ENCODE results near the gene FMO5.
A peak's percentile ranks its signal among the peaks of the same experiment; 100 is the strongest.
"Not testable (repeated sequence)": the region's sequence is repeated elsewhere in the genome, so short reads cannot be mapped to it uniquely, and the experiment has no call there.

The FMO5 gene

DNA sequence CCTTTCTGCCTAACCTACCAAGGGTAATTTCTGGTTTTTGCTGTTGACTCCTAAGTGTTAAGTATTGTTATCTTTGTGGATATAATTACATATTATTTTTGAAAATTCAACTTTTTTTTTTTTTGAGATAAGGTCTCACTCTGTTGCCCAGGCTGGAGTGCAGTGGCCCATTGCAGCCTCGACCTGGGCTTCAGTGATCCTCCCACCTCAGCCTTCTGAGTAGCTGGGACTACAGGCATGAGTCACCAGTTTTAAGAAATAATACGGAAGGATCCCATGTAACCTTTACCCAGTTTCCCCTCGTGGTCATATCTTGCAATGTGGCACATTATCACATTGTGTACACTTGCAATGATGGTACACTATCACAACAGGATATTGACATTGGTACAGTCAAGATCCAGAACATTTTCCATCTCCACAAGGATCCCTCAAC lies 20.5 kb upstream of the FMO5 start:
- TF ChIP-seq, protein P1, sequence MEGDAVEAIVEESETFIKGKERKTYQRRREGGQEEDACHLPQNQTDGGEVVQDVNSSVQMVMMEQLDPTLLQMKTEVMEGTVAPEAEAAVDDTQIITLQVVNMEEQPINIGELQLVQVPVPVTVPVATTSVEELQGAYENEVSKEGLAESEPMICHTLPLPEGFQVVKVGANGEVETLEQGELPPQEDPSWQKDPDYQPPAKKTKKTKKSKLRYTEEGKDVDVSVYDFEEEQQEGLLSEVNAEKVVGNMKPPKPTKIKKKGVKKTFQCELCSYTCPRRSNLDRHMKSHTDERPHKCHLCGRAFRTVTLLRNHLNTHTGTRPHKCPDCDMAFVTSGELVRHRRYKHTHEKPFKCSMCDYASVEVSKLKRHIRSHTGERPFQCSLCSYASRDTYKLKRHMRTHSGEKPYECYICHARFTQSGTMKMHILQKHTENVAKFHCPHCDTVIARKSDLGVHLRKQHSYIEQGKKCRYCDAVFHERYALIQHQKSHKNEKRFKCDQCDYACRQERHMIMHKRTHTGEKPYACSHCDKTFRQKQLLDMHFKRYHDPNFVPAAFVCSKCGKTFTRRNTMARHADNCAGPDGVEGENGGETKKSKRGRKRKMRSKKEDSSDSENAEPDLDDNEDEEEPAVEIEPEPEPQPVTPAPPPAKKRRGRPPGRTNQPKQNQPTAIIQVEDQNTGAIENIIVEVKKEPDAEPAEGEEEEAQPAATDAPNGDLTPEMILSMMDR (IDR thresholded peaks at IDR 0.05; ENCODE audit: borderline replicate concordance, insufficient read depth, low read depth, low read length): no peak
- H3K4me3 ChIP-seq (ENCODE audit: low read depth, low read length): no peak overlapping the region

DNA sequence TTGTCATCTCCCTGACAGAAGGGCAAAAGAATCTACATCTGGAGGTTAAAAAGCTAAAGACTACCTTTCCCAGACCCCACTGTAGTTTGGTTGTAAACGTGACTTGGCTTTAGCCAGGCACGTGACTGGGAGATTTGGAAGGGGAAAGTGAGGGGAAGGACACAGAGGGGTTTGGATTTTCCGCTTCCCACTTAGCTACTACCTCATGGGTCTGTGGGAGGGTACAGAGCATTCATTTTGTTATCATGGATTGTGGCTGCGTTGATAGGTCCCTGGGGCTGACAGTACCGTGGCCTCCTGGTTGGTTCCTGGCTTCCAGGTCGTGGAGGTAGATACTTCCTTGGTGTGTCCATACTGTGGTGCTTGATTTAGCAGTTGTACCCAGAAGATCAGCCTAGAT lies 20.0 kb upstream of the FMO5 start:
- no peak overlapping the region for H3K4me3 ChIP-seq (ENCODE audit: low read depth, low read length)
- TF ChIP-seq, protein P1 (IDR thresholded peaks at IDR 0.05; ENCODE audit: borderline replicate concordance, insufficient read depth, low read depth, low read length): no peak

DNA sequence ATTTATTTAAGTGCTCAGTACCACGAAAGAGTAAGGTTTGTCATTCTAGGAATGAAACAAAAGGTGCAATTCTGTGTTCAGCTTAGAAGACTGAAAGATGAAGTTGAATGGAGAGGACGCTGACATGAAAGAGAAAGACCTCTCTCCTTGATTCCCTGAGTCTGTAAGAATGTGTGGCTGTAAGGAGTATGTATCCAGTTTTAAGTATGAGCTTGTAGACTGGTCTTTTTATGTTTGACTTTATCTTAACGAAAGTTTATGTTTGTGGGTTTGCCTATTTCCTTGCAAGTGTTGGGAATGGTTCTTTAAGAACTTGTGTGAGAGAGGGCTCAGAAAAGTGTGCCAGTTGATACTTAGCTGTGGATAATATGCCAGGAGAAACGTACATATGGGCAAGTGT lies 18.7 kb upstream of the FMO5 start:
- H3K4me3 ChIP-seq (ENCODE audit: low read depth, low read length): peak overlapping the region; percentile 92
- TF ChIP-seq, protein P1 (IDR thresholded peaks at IDR 0.05; ENCODE audit: borderline replicate concordance, insufficient read depth, low read depth, low read length): no peak

DNA sequence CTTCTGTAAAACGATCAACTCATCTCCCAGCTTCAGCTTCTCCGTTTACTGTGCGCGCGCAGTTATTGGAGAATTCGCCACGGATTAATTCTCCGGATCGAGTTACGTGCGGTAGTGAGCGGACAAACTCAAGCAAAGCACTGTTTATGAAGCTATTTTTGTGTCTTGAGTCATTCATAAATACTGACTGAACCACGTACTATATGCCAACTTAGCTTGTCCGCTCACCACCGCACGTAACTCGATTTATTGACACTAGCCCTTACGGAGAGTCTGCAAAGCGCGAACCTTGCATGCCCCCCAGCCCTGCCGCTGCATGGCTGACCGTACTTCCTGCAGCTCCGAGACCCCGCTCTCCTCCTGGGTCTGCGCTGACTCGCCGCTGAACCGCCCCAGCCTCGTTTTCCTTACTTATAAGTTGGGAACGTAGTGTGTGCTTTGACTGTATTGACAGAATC lies 18.1 kb upstream of the FMO5 start:
- H3K4me3 ChIP-seq (ENCODE audit: low read depth, low read length): peak overlapping the region; percentile 92
- TF ChIP-seq, protein P1 (IDR thresholded peaks at IDR 0.05; ENCODE audit: borderline replicate concordance, insufficient read depth, low read depth, low read length): no peak

DNA sequence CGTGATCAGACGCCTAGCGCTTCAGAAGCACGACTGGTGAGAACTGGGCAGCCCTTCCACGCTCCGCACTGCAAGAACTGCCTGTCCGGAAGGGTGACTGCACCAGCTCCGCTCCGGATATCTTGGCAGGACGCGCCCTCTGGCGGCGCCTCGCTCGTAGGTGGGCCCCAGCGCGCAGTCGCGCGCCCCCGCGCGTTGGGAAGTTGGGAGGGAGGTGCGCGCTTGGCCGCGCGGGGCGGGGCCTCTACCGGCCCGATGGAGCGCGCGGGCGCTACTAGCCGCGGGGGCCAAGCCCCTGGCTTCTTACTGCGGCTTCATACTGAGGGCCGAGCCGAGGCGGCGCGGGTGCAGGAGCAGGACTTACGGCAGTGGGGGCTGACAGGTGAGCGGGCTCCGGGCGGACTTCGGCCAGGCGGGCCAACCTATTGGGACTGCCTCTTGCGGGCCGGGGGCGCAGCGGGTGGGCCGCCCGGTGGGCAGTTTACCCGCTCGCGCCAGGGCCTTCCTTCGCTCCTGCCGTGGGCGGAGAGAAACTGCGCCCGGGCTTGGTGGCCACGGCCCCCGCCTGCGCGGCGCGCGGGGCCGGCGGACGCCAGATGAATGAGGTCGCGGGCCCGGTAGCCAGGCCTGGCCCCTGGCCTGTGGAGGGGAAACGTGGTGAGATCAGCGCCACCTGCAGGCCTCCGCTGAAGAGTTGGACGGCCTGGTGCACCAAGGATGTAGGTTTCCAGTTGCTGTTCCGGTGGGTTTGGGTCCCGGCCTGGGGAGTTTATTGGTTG lies 17.5 kb upstream of the FMO5 start, which contains the start of gene CHD1L:
CHD1L (plus strand) TSS at position 236 of the 779 bp plus-strand sequence; CDS start at position 256, 20 bp downstream.
- TF ChIP-seq, protein P1 (IDR thresholded peaks at IDR 0.05; ENCODE audit: borderline replicate concordance, insufficient read depth, low read depth, low read length): peak; percentile 89

DNA sequence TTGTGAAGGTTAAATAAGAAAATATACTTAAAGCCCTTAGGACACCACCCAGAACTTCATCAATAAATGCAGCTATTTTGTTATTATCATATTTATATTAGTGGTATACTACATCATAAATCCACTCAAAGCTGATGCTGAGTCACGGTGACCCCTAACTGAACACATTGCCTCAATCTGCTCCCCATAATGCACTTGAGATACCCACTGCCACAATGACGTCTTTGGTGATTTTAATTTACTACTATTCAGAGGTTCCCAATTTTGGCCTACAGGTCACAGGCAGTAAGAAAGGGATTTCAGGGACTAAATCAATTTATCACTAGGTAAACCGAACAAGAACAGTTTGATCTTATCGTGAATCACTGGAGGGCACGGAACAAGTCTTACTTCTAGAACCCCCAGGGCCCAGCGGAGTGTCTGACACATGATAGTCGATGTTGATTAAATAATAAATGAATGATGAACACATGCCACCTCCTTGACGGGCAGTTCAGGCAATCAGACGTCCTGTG lies 16.9 kb upstream of the FMO5 start:
- no peak overlapping the region for H3K4me3 ChIP-seq (ENCODE audit: low read depth, low read length)
- TF ChIP-seq, protein P1 (IDR thresholded peaks at IDR 0.05; ENCODE audit: borderline replicate concordance, insufficient read depth, low read depth, low read length): no peak

More for the DNA sequence above, 17.5 kb upstream of the FMO5 start, which contains the start of gene CHD1L:
- H3K4me3 ChIP-seq (ENCODE audit: low read depth, low read length): peak within 1 kb of the TSS; percentile 92

DNA sequence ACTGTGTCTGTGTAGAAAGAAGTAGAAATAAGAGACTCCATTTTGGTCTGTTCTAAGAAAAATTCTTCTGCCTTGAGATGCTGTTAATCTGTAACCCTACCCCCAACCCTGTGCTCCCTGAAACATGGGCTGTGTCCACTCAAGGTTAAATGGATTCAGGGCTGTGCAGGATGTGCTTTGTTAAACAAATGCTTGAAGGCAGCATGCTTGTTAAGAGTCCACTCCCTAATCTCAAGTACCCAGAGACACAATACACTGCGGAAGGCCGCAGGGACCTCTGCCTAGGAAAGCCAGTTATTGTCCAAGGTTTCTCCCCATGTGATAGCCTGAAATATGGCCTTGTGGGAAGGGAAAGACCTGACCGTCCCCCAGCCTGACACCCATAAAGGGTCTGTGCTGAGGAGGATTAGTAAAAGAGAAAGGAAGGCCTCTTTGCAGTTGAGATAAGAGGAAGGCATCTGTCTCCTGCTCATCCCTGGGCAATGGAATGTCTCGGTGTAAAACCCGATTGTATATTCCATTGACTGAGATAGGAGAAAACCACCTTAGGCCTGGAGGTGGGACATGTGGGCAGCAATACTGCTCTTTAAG lies 15.1 kb upstream of the FMO5 start:
- not testable (repeated sequence) for H3K4me3 ChIP-seq (ENCODE audit: low read depth, low read length)
